ENCODE measurements around the gene RO60.

DNA sequence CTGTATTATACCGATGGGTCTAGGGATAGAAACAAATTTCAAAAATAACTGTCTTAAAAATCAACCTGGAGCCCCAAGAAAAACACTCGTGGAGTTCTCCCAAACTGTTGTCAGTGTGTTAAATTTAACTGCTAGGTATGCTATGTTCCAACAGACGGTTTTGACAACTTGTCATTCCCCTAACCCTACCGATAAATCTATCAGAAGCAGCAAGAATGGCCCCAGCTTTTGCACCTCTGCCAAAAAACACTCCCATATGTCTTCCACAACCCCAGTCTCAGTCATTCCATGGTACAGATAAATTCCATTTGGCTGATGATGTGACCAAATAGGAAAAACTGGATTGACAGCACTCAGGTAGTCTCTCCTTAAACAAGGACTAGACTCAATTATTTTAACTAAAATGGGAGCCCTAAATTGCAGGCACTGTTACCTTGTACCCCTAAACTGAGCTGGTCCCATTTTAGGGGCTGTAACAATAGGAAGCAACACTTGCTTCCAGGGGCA is 5.2 kb upstream of the RO60 start:
- TF ChIP-seq POLR2A (IDR thresholded peaks at IDR 0.05; ENCODE audit: low read depth, low read length), result no peak
- no peak for TF ChIP-seq POLR2AphosphoS5 (IDR thresholded peaks at IDR 0.05; ENCODE audit: low read depth, low read length)
- no peak for TF ChIP-seq TAF1 (IDR thresholded peaks at IDR 0.05; ENCODE audit: low read depth, low read length)

All from GM12891 (cell line).